ENCODE results near the gene FCN2.

DNA sequence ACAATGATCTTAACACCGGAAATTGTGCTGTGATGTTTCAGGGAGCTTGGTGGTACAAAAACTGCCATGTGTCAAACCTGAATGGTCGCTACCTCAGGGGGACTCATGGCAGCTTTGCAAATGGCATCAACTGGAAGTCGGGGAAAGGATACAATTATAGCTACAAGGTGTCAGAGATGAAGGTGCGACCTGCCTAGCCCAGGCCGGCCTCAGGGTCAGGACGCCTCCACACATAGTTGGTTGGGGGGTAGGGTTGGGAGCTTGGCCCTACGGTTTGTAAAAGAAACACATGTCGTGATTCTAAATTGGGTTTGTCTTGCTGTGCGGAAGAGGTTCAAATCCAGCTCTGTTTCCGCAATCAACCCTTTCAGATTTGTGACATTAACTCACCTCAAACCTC, 6.6 kb downstream of the FCN2 start:
- TF ChIP-seq ZNF280B (CRISPR knock-in tag; IDR thresholded peaks at IDR 0.05) (no peak), ARNT (IDR thresholded peaks at IDR 0.05) (no peak), ZBTB11 (CRISPR knock-in tag; IDR thresholded peaks at IDR 0.05) (no peak), EZH2 (IDR thresholded peaks at IDR 0.05; ENCODE audit: borderline replicate concordance, low read depth, low read length) (no peak), TARDBP (IDR thresholded peaks at IDR 0.05) (no peak), CREB1 (IDR thresholded peaks at IDR 0.05) (no peak), CREB1 (CRISPR knock-in tag; IDR thresholded peaks at IDR 0.05) (no peak), GTF2F1 (IDR thresholded peaks at IDR 0.05; ENCODE audit: low read depth, low read length) (no peak), ZKSCAN3 (CRISPR knock-in tag; IDR thresholded peaks at IDR 0.05) (no peak)
- TF ChIP-seq, protein P1, sequence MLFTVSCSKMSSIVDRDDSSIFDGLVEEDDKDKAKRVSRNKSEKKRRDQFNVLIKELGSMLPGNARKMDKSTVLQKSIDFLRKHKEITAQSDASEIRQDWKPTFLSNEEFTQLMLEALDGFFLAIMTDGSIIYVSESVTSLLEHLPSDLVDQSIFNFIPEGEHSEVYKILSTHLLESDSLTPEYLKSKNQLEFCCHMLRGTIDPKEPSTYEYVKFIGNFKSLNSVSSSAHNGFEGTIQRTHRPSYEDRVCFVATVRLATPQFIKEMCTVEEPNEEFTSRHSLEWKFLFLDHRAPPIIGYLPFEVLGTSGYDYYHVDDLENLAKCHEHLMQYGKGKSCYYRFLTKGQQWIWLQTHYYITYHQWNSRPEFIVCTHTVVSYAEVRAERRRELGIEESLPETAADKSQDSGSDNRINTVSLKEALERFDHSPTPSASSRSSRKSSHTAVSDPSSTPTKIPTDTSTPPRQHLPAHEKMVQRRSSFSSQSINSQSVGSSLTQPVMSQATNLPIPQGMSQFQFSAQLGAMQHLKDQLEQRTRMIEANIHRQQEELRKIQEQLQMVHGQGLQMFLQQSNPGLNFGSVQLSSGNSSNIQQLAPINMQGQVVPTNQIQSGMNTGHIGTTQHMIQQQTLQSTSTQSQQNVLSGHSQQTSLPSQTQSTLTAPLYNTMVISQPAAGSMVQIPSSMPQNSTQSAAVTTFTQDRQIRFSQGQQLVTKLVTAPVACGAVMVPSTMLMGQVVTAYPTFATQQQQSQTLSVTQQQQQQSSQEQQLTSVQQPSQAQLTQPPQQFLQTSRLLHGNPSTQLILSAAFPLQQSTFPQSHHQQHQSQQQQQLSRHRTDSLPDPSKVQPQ (CRISPR knock-in tag; IDR thresholded peaks at IDR 0.05; ENCODE audit: borderline replicate concordance) = no peak
- TF ChIP-seq, protein P2, sequence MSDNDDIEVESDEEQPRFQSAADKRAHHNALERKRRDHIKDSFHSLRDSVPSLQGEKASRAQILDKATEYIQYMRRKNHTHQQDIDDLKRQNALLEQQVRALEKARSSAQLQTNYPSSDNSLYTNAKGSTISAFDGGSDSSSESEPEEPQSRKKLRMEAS (CRISPR knock-in tag; IDR thresholded peaks at IDR 0.05) = no peak

All from K562 (cell line).